T-helper 1 cell treated with Interleukin-12 subunit alpha and Interleukin-12 subunit beta and Interleukin-4 antibody, amounts not matched to agents 30 μg/mL and 1 μg/mL, for 36 hours (primary cell): Measurements from ENCODE around the gene STK32A.

Experiments used
- H3K27ac Mint-ChIP-seq: one replicate; pipeline ENCODE4 v1.8.0; 2021; ENCODE audit warnings: mild to moderate bottlenecking, mixed read lengths
- H3K27me3 Mint-ChIP-seq: one replicate; pipeline ENCODE4 v1.8.0; 2021; ENCODE audit warnings: low read depth, mixed read lengths
- H3K36me3 Mint-ChIP-seq: one replicate; pipeline ENCODE4 v1.8.0; 2021; ENCODE audit warnings: low read depth, mixed read lengths
- H3K4me1 Mint-ChIP-seq: one replicate; pipeline ENCODE4 v1.8.0; 2021; ENCODE audit warnings: low read depth, mixed read lengths
- H3K4me3 Mint-ChIP-seq: one replicate; pipeline ENCODE4 v1.8.0; 2021; ENCODE audit warnings: mild to moderate bottlenecking, moderate library complexity, mixed read lengths
- H3K9me3 Mint-ChIP-seq: one replicate; pipeline ENCODE4 v1.8.0; 2021; ENCODE audit warnings: mixed read lengths

The STK32A gene

GRCh38 chr5:147381555-147381954 lies 146.7 kb downstream of the STK32A start:
- H3K4me3 Mint-ChIP-seq = no peak overlapping the region
- H3K27ac Mint-ChIP-seq = no peak overlapping the region
- no peaks in the 10 kb centered on the region for H3K36me3 Mint-ChIP-seq
- H3K4me1 Mint-ChIP-seq = no peaks in the 10 kb centered on the region
- no peaks in the 10 kb centered on the region for H3K27me3 Mint-ChIP-seq
- no peaks in the 10 kb centered on the region for H3K9me3 Mint-ChIP-seq

GRCh38 chr5:147382776-147383175 lies 147.9 kb downstream of the STK32A start:
- Mint-ChIP-seq H3K27ac (no peak overlapping the region), H3K4me1 (no peaks in the 10 kb centered on the region), H3K9me3 (no peaks in the 10 kb centered on the region), H3K4me3 (no peak overlapping the region), H3K27me3 (no peaks in the 10 kb centered on the region), H3K36me3 (no peaks in the 10 kb centered on the region)

- Mint-ChIP-seq H3K4me1 (no peaks in the 10 kb centered on the region), H3K9me3 (no peaks in the 10 kb centered on the region), H3K4me3 (no peak overlapping the region), H3K36me3 (no peaks in the 10 kb centered on the region), H3K27me3 (no peaks in the 10 kb centered on the region), H3K27ac (no peak overlapping the region)
These were observed 149.7 kb downstream of the STK32A start for GRCh38 chr5:147384346-147385193.

- Mint-ChIP-seq H3K27me3 (no peaks in the 10 kb centered on the region), H3K27ac (no peak overlapping the region), H3K9me3 (no peaks in the 10 kb centered on the region), H3K36me3 (no peaks in the 10 kb centered on the region), H3K4me1 (no peaks in the 10 kb centered on the region), H3K4me3 (no peak overlapping the region)
These were observed 152.3 kb downstream of the STK32A start for GRCh38 chr5:147387109-147387508.

GRCh38 chr5:147388184-147389108 lies 153.6 kb downstream of the STK32A start:
- no peaks in the 10 kb centered on the region for H3K4me1 Mint-ChIP-seq
- no peak overlapping the region for H3K27ac Mint-ChIP-seq
- H3K4me3 Mint-ChIP-seq = no peak overlapping the region
- H3K9me3 Mint-ChIP-seq = no peaks in the 10 kb centered on the region
- no peaks in the 10 kb centered on the region for H3K27me3 Mint-ChIP-seq
- H3K36me3 Mint-ChIP-seq = no peaks in the 10 kb centered on the region

- H3K9me3 Mint-ChIP-seq = no peaks in the 10 kb centered on the region
- H3K36me3 Mint-ChIP-seq = no peaks in the 10 kb centered on the region
- H3K27ac Mint-ChIP-seq = no peak overlapping the region
- no peaks in the 10 kb centered on the region for H3K27me3 Mint-ChIP-seq
- H3K4me3 Mint-ChIP-seq = no peak overlapping the region
- no peaks in the 10 kb centered on the region for H3K4me1 Mint-ChIP-seq
These were observed 155.9 kb downstream of the STK32A start for GRCh38 chr5:147390654-147391225.

- H3K36me3 Mint-ChIP-seq = no peaks in the 10 kb centered on the region
- H3K27me3 Mint-ChIP-seq = no peaks in the 10 kb centered on the region
- no peak overlapping the region for H3K4me3 Mint-ChIP-seq
- H3K27ac Mint-ChIP-seq = no peak overlapping the region
- no peaks in the 10 kb centered on the region for H3K9me3 Mint-ChIP-seq
- no peaks in the 10 kb centered on the region for H3K4me1 Mint-ChIP-seq
These were observed 157.0 kb downstream of the STK32A start for GRCh38 chr5:147391781-147392180.

GRCh38 chr5:147393874-147394672 lies 159.2 kb downstream of the STK32A start:
- H3K4me1 Mint-ChIP-seq = no peaks in the 10 kb centered on the region
- no peaks in the 10 kb centered on the region for H3K36me3 Mint-ChIP-seq
- H3K27me3 Mint-ChIP-seq = no peaks in the 10 kb centered on the region
- no peaks in the 10 kb centered on the region for H3K9me3 Mint-ChIP-seq
- no peak overlapping the region for H3K27ac Mint-ChIP-seq
- H3K4me3 Mint-ChIP-seq = no peak overlapping the region

GRCh38 chr5:147396070-147396823 lies 161.4 kb downstream of the STK32A start:
- Mint-ChIP-seq H3K4me3 (no peak overlapping the region), H3K36me3 (no peaks in the 10 kb centered on the region), H3K27me3 (no peaks in the 10 kb centered on the region), H3K27ac (no peak overlapping the region), H3K4me1 (no peaks in the 10 kb centered on the region), H3K9me3 (no peaks in the 10 kb centered on the region)

- H3K27me3 Mint-ChIP-seq = no peaks in the 10 kb centered on the region
- H3K36me3 Mint-ChIP-seq = no peaks in the 10 kb centered on the region
- H3K9me3 Mint-ChIP-seq = no peaks in the 10 kb centered on the region
- no peaks in the 10 kb centered on the region for H3K4me1 Mint-ChIP-seq
- no peak overlapping the region for H3K4me3 Mint-ChIP-seq
- no peak overlapping the region for H3K27ac Mint-ChIP-seq
These were observed 162.8 kb downstream of the STK32A start for GRCh38 chr5:147397616-147398015.

- Mint-ChIP-seq H3K27ac (no peak overlapping the region), H3K36me3 (no peaks in the 10 kb centered on the region), H3K4me3 (no peak overlapping the region), H3K4me1 (no peaks in the 10 kb centered on the region), H3K9me3 (no peaks in the 10 kb centered on the region), H3K27me3 (no peaks in the 10 kb centered on the region)
These were observed 164.0 kb downstream of the STK32A start for GRCh38 chr5:147398860-147399259.

- H3K36me3 Mint-ChIP-seq = no peaks in the 10 kb centered on the region
- no peak overlapping the region for H3K4me3 Mint-ChIP-seq
- no peaks in the 10 kb centered on the region for H3K27me3 Mint-ChIP-seq
- H3K4me1 Mint-ChIP-seq = no peaks in the 10 kb centered on the region
- H3K27ac Mint-ChIP-seq = no peak overlapping the region
- no peaks in the 10 kb centered on the region for H3K9me3 Mint-ChIP-seq
These were observed 165.4 kb downstream of the STK32A start for GRCh38 chr5:147400126-147400809.

- Mint-ChIP-seq H3K27me3 (no peaks in the 10 kb centered on the region), H3K36me3 (no peaks in the 10 kb centered on the region), H3K9me3 (no peaks in the 10 kb centered on the region), H3K27ac (no peak overlapping the region), H3K4me3 (no peak overlapping the region), H3K4me1 (no peaks in the 10 kb centered on the region)
These were observed 166.1 kb downstream of the STK32A start for GRCh38 chr5:147400881-147401280.
